Measurements from ENCODE around the gene SLC39A10. TPM values are rescaled to one million over a fixed set of nuclear protein-coding genes. Genes with fewer than 3 reads are reported as not detected.

SLC39A10 gene
- polyA plus RNA-seq, 1 of the 3 experiments (the other 2 are of a cell fraction), result 12.3 TPM

- Histone ChIP-seq H3K27me3 (ENCODE audit: insufficient read depth) (no peaks in the 10 kb centered on the region), H3F3A (replicated peaks; ENCODE audit: insufficient read depth) (peaks cover 21% of the 10 kb centered on the region), H3K4me1 (ENCODE audit: control insufficient read depth in 1 of 2, insufficient read depth in 2 of 2, low read depth in 1 of 2, low read length in 1 of 2) (peaks cover 2 to 8% of the 10 kb centered on the region in 2 experiments; a peak in 1 of 4 replicates), H4K20me1 (ENCODE audit: insufficient read depth) (no peaks in the 10 kb centered on the region), H3K36me3 (replicated peaks in 1 of 2; ENCODE audit: control insufficient read depth in 1 of 2, insufficient read depth in 2 of 2, low read length in 1 of 2) (no peaks in the 10 kb centered on the region), H3K4me3 (ENCODE audit: low read depth in 2 of 2, low read length in 1 of 2) (peak overlapping the region; percentile 43 to 55; a peak in 3 of 4 replicates), H3K9ac (peak overlapping the region; percentile 89), H2AFZ (ENCODE audit: low read depth) (0 out of 2 replicates have a peak overlapping the region, but pooled peaks have one; percentile 2), H3K27ac (ENCODE audit: low read depth in 2 of 2, low read length in 1 of 2) (peak overlapping the region; percentile 77 to 94; a peak in 3 of 4 replicates), H3K9me3 (no peaks in the 10 kb centered on the region), H3K4me2 (peak overlapping the region; percentile 66), H3K9me2 (no peaks in the 10 kb centered on the region), H3K79me2 (ENCODE audit: insufficient read depth) (peaks cover 14% of the 10 kb centered on the region; the same call in 1 of the 2 replicates)
- ChIA-PET CTCF (no interaction called here), POLR2A (no interaction called here)
- WGBS (ENCODE audit: low lambda C conversion rate), result 6% methylated on average over 3 of the region's 3 CpGs
- no peak for DNase-seq
- TF ChIP-seq RCOR1 (IDR thresholded peaks at IDR 0.05; ENCODE audit: low read length), result no peak
- no peak for TF ChIP-seq FOSL2 (IDR thresholded peaks at IDR 0.05; ENCODE audit: borderline replicate concordance, low read depth)
- peak; percentile 62 for TF ChIP-seq TCF12 (IDR thresholded peaks at IDR 0.05)
- no peak for TF ChIP-seq EZH2phosphoT487 (IDR thresholded peaks at IDR 0.05; ENCODE audit: borderline replicate concordance, low read depth)
- TF ChIP-seq JUND (IDR thresholded peaks at IDR 0.05), result 0 out of 2 replicates have a peak, but pooled peaks have one; percentile 33
- no peak for TF ChIP-seq IRF3 (IDR thresholded peaks at IDR 0.05; ENCODE audit: low read depth, low read length)
- no peak for TF ChIP-seq SMC3 (IDR thresholded peaks at IDR 0.05; ENCODE audit: low read depth, low read length)
- TF ChIP-seq CTCF (IDR thresholded peaks at IDR 0.05), result no peak
- peak; percentile 71 for TF ChIP-seq TEAD4 (IDR thresholded peaks at IDR 0.05; ENCODE audit: borderline replicate concordance, insufficient read depth)
- TF ChIP-seq MAX (IDR thresholded peaks at IDR 0.05; ENCODE audit: low read depth), result no peak; the same call in 1 of the 2 replicates
- TF ChIP-seq RXRA (IDR thresholded peaks at IDR 0.05; ENCODE audit: borderline replicate concordance, low read depth), result no peak
- TF ChIP-seq NRF1 (IDR thresholded peaks at IDR 0.05; ENCODE audit: low read depth, low read length), result no peak
- no peak for TF ChIP-seq FOXM1 (IDR thresholded peaks at IDR 0.05; ENCODE audit: low read depth)
- TF ChIP-seq MXI1 (IDR thresholded peaks at IDR 0.05; ENCODE audit: low read depth, low read length), result no peak
- TF ChIP-seq YY1 (IDR thresholded peaks at IDR 0.05; ENCODE audit: low read depth), result no peak
- peak; percentile 63; the same call in 1 of the 2 replicates for TF ChIP-seq POLR2AphosphoS5 (IDR thresholded peaks at IDR 0.05; ENCODE audit: low read depth, low read length)
- TF ChIP-seq GABPA (IDR thresholded peaks at IDR 0.05; ENCODE audit: low read depth), result no peak
- peak in 1 of 2 experiments; percentile 59; a peak in 1 of 4 replicates for TF ChIP-seq EP300 (IDR thresholded peaks at IDR 0.05; ENCODE audit: borderline replicate concordance in 1 of 2, low read depth in 1 of 2, low read length in 1 of 2)
- TF ChIP-seq RAD21 (IDR thresholded peaks at IDR 0.05; ENCODE audit: low read length), result no peak
- TF ChIP-seq NFIC (IDR thresholded peaks at IDR 0.05; ENCODE audit: borderline replicate concordance), result no peak; the same call in 1 of the 2 replicates
- TF ChIP-seq GATA2 (CRISPR knock-in tag; IDR thresholded peaks at IDR 0.05), result no peak
- TF ChIP-seq PBX3 (IDR thresholded peaks at IDR 0.05), result peak; percentile 49; the same call in 1 of the 2 replicates
- no peak for TF ChIP-seq ZBTB33 (IDR thresholded peaks at IDR 0.05; ENCODE audit: borderline replicate concordance, low read depth)
- no peak for TF ChIP-seq TAF1 (IDR thresholded peaks at IDR 0.05; ENCODE audit: borderline replicate concordance, low read depth, low read length)
These were observed 44.2 kb upstream of the SLC39A10 start for GRCh38 chr2:195612611-195613495.
